ENCODE data around the gene TMEM92.
"Not testable (repeated sequence)": the region's sequence is repeated elsewhere in the genome, so short reads cannot be mapped to it uniquely, and the experiment has no call there.

Gene TMEM92

DNA sequence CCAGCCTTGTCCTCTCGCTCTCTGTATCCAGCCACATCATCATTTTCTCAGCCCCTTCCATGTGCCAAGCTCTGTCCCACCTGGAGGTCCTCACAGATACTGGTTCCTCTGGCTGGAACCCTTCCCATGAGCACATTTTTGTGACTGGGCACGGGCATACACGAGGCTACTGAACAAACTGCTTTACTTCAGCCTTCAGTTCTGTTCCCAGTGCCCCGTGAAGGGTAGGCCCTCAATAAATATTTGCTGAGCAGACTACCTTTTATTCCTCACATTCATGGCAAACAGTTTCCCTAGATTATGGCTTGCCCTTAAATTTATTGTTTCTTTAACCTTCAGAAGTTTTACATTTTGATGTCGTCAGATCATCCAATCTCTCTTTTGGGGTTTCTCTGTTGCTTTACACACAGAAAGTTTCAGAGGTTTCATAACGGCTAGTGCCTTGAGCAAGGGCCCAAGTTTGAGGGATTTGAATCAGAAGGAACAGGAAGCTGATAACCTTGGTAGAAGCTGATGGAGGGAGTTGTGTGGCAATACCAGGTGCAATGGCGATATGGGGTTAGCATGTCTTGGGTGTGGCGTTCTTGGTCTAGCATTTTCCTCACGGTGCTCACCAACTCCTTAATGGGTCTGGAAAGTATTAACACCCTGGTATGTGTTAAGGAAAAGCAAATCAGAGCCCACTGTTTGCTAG is 27.8 kb downstream of the TMEM92 start:
- no peak for DNase-seq

DNA sequence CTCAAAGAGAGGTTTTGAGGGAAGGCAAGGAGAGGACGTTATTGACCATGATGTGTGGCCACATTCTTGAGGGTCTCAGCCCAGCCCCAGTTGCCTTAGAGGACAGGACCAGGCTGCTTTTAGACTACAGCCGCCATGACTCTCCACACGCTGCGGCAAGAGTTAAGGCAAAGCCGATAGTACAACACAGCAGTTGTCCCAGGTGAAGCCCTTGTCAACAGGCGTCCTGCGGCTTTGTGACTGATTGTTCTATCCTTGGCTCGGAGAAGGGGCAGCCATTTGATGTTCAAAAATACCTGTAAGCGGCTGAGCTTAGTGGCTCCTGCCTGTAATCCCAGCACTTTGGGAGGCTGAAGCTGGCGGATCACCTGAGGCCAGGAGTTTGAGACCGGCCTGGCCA is 28.8 kb downstream of the TMEM92 start:
- DNase-seq, result no peak

DNA sequence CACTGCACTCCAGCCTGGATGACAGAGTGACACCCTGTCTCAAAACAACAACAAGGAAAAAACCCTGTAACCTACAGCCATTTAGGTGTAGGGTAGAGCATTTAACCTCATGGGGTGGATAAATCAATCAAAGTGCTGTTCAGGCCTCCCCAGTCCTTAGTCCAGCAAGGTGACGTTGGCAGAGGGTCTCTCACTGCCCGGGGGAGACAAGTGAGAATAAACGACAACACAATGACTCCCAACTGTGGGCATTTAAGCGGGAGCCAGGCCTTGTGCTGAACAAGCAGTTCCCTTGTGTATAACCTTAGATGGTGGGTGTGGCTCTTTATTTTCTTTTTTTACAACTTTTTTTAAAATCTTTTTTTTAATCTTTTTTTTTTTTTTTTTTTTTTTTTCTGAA is 29.3 kb downstream of the TMEM92 start:
- no peak for DNase-seq

DNA sequence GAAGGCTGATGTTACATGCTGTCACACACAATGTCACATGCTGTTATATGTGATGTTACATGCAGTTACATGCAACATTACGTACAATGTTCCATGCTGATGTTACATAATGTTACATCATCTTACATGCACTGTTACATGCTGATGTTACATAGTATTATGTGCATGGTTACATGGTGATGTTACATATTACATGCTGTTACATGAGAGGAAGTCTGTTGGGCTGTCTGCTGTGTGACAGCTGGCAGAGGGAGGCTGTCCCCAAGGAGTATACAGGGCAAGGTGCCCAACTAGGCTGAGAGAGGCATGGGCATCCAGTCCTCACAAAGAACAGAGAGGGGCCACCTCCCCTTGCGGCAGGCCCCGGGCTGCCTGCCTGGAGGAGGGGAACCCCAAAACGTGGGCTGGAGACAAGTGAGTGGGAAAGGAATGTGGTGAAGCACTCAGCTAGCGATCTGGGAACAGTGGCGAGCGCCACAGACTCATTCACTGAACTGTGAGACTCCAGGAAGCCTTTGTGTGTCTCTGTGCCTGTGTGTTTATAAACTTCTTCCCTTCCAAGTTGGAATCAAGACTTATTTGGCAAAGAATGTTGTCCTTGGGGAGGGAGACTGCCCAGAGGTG is 30.6 kb downstream of the TMEM92 start:
- peak; percentile 64 for DNase-seq

DNA sequence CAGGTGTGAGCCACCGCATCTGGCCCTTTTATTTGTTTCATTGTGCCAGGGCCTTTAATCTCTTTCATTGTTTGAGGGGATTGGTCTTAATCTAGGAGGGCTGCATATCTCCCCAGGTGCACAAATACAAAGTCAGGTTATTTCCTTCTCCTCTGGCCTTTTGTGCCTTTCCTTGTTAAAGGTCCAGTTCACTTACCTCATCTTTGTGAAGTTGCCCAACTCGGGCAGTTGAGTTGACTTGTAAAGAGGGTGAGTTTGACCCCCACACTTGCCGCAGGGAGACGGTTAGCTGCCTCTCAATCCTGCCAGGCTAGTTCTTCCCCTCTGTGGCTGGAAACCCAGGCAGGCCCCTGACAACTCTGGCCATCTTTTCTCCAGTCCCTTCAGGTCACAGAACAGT is 33.4 kb downstream of the TMEM92 start:
- no peak for DNase-seq

DNA sequence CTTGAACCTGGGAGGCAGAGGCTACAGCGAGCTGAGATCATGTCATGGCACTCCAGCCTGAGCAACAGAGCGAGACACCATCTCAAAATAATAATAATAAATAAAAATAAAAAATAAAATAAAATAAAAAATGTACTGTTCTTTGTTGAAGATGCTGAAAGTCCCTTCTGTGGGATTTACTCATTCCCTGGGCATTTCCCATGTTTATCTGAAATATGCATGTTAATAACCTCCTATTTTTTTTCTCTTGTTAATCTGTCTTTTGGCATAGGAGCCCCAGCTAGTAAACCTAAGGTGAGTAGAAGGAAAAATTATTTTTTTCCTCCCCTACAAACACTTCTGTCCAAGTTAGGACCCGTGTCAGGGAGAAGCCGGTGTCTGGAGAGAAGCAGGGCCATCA is 34.4 kb downstream of the TMEM92 start:
- DNase-seq, result no peak

DNA sequence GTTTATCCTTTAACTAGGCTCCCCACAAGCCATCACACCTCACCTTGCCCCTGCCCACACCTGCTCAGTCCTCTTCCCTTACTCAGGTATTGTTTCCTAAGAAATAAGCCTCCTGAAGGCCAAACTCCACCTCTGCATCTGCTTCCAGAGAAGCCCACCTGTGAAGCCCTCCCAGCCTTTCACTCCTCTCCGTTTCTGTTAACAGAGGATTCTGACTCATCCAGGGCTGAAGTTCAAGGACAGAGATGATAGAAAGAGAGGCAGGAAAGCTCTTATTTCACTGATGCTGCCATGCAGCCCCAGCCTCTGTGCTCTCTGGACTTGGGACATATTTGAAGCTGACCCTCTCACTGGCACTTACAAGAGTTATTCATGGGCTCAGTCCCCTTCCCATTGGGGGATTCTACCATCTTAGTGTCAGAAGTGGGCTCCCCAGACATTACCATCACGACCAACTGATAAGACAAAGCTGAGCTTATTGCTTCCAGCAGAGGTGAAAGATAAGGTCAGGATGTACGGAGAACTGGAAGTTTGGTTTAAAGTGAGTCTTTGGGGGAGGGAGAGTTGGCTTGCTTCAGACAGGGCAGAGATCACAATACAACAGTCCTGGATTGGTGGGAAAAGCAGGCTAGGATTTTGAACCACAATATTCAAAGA is 36.3 kb downstream of the TMEM92 start:
- DNase-seq, result no peak

DNA sequence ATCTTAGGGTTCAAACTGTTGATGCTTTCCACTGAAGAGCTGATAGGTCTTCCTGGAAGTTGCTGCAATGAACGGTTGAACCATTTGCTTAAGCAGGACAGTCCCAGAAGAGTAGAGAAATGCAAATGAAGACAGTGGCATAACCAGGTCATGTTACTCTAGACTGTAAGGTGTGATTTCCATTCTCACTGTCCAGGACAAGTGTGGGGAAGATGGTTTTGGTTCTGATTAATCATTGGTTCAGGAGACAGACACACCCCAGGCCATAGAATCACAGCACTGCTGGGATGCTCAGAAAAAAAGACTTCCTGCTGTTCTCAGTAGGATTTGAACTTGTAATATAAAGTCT is 36.8 kb downstream of the TMEM92 start:
- no peak for DNase-seq

DNA sequence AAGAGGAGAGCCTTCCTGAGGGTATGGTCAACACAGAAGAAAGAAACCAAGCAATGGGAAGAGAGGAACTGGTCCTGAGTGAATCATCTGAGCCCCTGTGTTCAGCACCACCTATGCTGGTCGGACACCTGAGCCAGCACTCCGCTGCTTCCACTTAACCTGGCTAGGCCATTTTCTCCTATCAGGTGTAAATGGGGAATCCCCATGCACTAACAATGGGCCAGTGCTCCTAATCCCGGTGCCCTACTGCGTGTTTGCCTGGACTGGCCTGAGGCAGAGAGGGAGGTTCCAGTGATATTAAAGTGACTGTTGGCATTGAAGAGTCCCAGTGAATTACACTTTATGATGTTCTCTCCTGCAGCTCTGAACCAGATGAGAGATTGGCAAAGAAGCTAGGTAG is 37.2 kb downstream of the TMEM92 start:
- DNase-seq, result no peak

DNA sequence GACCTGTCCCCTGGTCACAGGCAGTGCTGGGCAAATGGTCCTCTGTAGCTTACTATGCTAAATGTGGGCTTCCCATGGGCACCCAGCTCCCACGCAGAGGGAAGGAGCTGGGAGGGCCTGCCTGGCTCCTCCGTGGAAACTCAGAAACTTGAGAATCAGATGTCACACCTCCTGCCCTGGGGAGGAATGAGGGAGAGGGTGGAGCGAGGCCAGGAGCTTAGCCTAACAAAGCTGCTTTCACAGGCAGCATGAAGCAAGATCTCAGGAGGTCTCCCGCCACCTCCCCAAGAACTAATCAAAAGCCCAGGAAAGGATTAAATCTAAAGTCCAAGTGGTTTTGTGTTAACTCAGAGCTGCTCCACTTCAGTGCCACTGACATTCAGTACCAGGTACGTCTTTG is 38.0 kb downstream of the TMEM92 start:
- no peak for DNase-seq

DNA sequence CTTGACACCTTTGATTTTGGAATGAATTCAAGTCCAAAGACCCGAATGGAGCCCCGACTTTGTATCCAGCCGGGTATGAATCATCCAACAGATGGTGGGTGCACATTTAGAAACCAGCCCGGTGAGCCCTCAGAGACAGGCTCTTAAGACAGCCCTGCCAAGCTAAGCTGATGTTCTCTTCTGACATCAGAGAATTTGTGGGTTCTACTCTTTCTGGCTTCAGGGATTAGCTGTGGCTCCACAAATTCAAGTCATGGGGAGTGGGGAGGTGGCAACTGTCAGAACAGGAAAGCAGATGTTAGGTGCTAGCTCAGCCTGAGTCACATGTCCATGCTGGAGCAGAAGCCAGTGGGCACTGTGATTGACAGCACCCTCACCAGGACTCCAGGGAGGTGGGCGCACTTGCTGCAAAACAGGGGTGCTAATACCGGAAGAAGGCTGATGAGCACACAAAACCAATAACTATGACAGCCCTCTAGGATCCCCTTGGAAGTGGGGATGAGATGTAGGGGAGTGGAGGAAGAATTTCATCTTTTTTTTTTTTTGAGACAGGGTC is 40.3 kb downstream of the TMEM92 start:
- peak; percentile 32 for DNase-seq

DNA sequence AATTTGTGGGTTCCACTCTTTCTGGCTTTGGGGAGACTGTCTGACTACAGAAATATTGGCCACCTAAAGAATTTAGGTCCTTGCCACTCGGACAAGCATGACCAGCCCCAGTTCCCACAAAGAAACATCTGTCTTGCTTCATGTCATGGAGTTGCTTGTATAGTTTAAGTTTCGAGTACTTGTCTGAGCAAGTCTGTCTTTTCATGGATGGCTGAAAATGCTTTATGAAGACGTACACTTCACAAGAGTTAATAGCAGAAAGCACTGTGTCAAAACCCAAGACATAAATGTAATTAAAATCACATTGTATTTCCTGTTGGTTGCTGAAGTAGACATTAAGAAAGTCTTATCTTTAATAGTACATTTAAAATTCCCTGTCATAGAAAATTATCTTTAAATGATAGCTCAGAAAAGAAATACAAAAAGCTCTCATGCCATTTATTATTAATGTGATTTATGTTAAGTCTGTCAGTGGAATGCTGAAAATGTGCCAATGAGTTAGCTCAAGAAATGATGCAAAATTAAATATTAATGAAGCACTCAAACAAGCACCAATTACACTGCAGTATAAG is 41.8 kb downstream of the TMEM92 start:
- peak; percentile 9 for DNase-seq

DNA sequence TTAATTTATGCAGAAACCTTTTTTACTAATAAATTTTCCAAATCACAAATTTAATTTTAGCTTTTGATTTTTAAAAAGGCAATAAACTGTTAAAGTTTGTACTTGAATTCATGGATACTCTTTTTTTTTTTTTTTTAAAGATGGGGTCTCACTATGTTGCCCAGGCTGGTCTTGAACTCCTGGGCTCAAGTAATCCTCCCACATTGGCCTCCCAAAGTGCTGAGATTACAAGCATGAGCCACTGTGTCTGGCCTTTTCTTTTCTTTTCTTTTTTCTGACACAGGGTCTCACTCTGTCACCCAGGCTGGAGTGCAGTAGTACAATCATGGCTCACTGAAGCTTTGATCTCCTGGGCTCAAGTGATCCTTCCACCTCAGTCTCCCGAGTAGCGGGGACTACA is 42.4 kb downstream of the TMEM92 start:
- not testable (repeated sequence) for DNase-seq

DNA sequence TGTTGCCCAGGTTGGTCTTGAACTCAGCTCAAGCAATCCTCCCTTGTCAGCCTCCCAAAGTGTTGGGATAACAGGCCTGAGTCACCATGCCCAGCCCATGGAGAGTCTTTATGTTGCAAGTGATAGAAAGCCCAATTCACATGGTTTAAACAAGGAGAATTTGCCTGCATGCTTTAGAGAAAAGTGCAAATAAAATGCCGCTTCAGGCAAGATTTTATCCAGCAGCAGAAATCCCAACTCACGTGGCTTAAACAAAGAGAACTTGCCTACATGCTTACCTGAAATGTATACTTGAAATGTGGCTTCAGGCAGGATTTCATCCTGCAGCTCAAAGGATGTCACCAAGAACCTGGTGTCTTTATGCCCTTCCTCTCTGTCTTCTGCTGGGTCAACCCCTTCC is 42.9 kb downstream of the TMEM92 start:
- DNase-seq, result no peak

DNA sequence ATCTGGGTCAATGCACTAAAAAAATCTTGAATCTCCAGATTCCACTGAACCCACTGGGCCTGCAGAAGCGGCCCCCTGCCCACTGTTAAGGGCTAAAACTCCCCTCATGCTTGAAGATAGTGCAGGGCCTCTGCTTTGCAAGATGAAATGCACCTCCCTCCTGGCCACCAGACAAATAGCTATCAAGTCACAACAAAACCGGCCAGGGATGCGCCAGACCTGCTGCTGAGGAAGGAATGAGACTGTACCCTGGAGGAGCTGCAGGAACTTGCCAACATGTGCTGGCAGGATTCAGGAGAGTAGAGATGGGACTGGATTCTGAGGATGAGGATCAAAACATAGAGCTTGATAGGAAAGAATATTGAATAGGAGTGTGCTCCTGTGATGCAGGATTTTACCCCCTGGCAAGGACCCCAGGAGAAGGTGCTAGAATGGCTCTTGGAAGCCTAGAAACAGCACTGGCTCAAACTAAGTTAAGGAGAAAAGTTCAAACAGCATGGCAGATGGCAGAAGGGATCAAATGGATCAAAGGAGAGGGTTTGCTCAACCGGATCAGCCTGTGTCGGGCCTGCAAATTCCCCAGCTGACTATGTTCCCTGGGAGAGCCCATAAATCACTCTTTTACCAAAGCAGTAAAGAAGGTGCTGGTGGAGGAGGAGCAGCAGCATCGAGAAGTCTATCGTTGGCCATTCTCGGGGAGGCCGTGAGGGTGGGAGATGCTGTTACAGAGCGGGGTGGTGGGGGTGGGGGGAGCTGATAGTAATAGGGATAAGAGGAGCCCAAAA is 44.4 kb downstream of the TMEM92 start:
- DNase-seq, result peak; percentile 49

DNA sequence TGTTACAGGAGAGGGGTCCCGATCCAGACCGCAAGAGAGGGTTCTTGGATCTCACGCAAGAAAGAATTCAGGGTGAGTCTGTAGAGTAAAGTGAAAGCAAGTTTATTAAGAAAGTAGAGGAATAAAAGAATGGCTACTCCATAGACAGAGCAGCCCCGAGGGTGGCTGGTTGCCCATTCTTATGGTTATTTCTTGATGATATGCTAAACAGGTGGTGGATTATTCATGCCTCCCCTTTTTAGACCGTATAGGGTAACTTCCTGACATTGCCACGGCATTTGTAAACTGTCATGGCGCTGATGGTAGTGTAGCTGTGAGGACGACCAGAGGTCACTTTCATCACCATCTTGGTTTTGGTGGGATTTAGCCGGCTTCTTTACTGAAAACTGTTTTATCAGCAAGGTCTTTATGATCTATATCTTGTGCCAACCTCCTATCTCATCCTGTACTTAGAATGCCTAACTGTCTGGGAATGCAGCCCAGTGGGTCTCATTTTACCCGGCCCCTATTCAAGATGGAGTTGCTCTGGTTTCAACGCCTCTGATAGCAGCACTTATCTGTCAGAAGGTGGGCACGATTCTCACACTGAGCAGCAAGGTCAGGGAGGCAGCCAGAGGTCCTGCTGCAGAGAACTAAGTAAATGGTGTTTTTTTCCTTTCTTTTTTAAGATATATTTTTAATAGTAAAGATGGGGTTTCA is 45.2 kb downstream of the TMEM92 start:
- DNase-seq, result no peak

DNA sequence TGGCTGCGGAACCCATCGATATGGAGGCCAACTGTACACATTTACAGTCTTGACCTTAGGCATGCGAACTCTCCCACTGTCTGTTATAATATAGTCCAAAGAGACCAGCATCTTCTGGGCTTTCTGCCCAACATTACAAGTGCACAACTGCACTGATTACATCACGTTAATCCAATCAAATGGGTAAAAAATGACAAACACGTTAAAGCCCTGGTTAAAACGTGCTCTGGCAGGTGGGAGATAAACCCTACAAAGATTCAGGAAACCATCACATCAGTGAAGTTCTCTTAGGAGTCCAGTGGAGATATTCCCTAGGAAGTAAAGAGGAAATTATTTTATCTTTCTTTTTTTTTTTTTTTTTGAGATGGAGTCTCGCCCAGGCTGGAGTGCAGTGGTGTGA is 48.0 kb downstream of the TMEM92 start:
- DNase-seq, result no peak

DNA sequence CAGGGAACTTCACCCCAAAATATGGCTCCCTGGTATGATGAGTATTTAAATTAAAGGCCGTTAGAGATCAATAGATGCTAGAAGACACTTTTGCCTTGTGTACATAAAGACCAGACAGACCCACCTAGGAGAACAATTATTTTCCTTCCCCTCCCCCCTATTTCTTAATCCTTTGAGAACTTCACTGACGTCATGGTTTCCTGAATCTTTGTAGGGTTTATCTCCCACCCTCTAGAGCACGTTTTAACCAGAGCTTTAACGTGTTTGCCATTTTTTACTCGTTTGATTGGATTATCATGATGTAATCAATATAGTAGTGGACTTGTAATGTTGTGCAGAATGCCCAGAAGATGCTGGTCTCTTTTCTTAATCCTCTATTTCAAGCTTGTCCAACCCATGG is 48.8 kb downstream of the TMEM92 start:
- DNase-seq, result no peak

DNA sequence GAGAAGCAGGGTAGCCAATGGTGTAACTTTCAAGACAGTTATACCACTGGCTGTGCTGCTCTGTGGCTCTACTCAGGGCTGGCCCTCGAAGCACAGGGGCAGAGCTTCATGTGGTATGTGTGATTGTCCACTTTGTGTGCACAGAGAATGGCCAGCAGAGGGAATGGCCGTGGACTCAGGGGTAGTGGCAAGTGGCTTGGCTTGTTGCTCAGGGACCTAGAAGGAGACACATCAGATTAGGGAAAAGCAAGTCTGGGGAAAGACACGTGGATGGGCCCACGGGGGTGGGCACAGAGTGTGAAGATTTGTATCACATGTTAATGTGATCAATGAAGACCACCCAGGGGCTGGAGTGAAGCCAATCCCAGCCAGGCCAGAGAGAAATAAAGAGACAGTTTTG is 51.6 kb downstream of the TMEM92 start:
- DNase-seq, result no peak

DNA sequence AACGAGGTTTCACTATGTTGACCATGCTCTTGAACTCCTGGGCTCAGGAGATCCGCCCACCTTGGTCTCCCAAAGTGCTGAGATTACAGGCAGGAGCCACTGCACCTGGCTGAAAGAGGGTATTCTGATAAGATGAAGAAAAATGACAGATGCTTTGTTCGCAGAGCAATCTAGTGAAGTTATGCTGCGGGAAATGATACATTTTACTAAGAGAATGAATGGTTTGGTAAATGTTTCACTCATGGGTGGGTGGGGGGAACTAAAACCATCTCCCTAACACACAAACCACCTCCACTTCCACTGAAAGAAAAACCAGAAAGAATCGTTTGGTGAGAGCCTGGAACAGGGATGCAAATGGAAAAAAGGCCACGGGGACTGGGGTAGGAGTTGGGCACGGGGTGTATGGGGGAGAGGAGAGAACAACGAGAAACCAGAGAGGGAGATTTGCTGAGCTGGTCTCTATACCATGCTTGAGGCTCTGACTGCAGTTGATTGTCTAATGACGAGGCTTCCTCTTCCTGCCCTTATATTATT is 52.6 kb downstream of the TMEM92 start:
- DNase-seq, result no peak

DNA sequence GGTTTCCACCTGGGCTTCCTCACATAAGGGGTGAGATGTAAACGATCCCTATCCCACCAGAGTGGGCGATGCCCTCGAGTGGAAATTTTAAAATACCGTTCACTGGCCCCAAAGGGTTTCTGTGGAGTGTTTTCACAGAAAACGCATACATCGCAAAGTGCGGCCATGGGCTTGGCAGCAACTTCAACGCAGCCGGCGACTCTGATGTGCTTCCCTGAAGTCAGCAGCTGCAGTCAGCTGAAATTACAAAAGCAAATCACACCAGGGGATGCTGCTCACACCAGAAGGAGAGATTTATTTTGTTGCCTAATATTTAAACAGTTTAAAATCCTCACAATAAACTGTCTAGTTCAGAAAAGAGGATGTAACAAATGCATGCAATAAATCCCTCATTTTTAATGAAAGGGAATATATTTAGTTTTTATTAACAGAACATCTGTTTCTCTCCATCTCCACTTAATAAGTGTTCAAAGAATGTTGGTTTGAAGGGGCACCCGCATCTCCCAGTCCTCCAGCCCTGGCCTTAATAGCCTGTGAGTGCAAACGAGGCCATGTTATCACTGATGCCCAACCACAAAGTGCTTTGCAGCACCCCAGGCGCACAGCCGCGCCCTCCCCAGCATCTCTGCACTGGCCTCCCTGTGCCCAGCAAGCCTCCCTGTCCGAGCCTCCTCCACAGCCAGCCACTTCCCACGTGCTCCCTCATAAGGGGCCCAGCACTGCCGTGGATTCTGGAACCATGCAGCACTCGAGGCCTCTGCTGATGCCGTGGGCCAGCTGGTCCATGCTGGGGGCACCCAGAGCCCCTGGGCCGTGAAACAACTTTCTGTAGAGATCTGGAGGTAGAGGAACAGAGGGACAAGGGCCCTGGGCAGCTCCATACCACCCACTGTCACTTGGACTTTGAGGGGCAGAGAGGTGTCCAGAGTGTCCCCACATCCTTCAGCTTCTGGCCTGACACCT is 54.4 kb downstream of the TMEM92 start:
- no peak for DNase-seq

Data from NCI-H2171 (cell line).